ENCODE results near the gene MDM2. TPM values are rescaled to one million over a fixed set of nuclear protein-coding genes. Genes with fewer than 3 reads are reported as not detected.

MDM2 gene
- total RNA-seq, 1 experiment from 2014 or later = 159 TPM

DNA sequence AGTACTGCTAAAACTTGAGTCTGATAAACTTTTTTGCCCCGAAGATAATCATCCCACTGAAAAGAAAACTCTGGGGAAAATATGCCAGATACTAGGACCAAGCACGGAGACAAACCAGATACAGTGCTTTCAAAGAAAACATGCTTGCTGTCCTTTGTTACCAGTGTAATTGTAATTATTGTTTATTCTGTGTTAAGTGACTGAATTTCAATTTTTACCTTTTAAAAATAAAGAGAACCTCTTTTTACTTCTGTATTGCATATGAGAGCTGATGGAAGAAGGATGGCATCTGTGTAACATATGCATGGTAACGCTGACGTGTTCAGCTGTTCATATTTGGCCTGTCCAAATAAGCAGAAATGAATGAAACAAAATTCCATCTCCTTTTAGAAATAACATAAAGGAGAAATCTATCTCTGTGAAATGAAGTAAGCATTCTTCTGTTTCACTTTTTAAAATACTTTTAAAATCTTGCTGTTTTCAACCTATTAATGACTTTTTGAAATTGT lies 39.5 kb upstream of the MDM2 start:
- Histone ChIP-seq H3K23ac (ENCODE audit: insufficient read length, low read depth, low read length) (no peak overlapping the region), H4K5ac (ENCODE audit: insufficient read length, low read depth, low read length) (no peak overlapping the region), H2AK5ac (ENCODE audit: insufficient read length, low read length) (no peak overlapping the region), H2BK20ac (ENCODE audit: low read depth, low read length, poor library complexity, severe bottlenecking) (no peak overlapping the region), H3K18ac (ENCODE audit: insufficient read length, low read depth, low read length) (no peak overlapping the region), H2BK12ac (ENCODE audit: insufficient read length, low read depth, low read length) (no peak overlapping the region), H2BK5ac (ENCODE audit: insufficient read length, low read length) (no peak overlapping the region), H2BK15ac (ENCODE audit: low read depth, low read length) (no peak overlapping the region), H3T11ph (ENCODE audit: low read length) (no peak overlapping the region), H4K20me1 (ENCODE audit: control insufficient read depth, insufficient read depth, insufficient read length) (no peaks in the 10 kb centered on the region), H3K56ac (ENCODE audit: insufficient read length, low read depth, low read length) (no peak overlapping the region), H3K79me2 (ENCODE audit: insufficient read depth, low read length) (no peaks in the 10 kb centered on the region), H3K4me2 (ENCODE audit: insufficient read depth, insufficient read length, low read length) (no peak overlapping the region), H3K27me3 (ENCODE audit: insufficient read depth, low read length) (no peaks in the 10 kb centered on the region), H3K14ac (ENCODE audit: insufficient read depth, low read length) (no peak overlapping the region), H4K8ac (replicated peaks; ENCODE audit: insufficient read length, low read depth, low read length) (no peak overlapping the region), H3K27ac (ENCODE audit: insufficient read length, low read depth, low read length) (no peak overlapping the region), H3K23me2 (ENCODE audit: insufficient read length, low read depth, low read length, poor library complexity, severe bottlenecking) (no peaks in the 10 kb centered on the region), H3K9ac (ENCODE audit: extremely low read depth, insufficient read length, low read length) (no peak overlapping the region), H3K4me1 (ENCODE audit: insufficient read depth, low read length) (no peaks in the 10 kb centered on the region), H2BK120ac (ENCODE audit: low read depth, low read length, poor library complexity, severe bottlenecking) (no peak overlapping the region), H3K9me3 (ENCODE audit: control insufficient read depth, low read depth, low read length) (no peaks in the 10 kb centered on the region), H4K91ac (ENCODE audit: insufficient read length, low read depth, low read length) (no peak overlapping the region), H3K79me1 (ENCODE audit: insufficient read depth, low read depth, low read length, poor library complexity, severe bottlenecking) (no peaks in the 10 kb centered on the region), H2AFZ (ENCODE audit: low read length) (no peak overlapping the region), H3K4ac (ENCODE audit: low read depth, low read length) (no peak overlapping the region)
- Mint-ChIP-seq H3K36me3 (ENCODE audit: insufficient read depth in 1 of 3, low read depth in 3 of 3) (peaks cover 1 to 21% (median 21%) of the 10 kb centered on the region in 3 experiments; a peak in 6 of 7 replicates), H3K27me3 (ENCODE audit: low read depth) (no peaks in the 10 kb centered on the region), H3K4me1 (no peaks in the 10 kb centered on the region), H3K4me3 (no peak overlapping the region), H3K9me3 (no peaks in the 10 kb centered on the region), H3K27ac (0 out of 7 replicates have a peak overlapping the region, but pooled peaks of 1 of the 3 experiments have one; percentile 32)
- no peak for DNase-seq
- TF ChIP-seq, protein P1, sequence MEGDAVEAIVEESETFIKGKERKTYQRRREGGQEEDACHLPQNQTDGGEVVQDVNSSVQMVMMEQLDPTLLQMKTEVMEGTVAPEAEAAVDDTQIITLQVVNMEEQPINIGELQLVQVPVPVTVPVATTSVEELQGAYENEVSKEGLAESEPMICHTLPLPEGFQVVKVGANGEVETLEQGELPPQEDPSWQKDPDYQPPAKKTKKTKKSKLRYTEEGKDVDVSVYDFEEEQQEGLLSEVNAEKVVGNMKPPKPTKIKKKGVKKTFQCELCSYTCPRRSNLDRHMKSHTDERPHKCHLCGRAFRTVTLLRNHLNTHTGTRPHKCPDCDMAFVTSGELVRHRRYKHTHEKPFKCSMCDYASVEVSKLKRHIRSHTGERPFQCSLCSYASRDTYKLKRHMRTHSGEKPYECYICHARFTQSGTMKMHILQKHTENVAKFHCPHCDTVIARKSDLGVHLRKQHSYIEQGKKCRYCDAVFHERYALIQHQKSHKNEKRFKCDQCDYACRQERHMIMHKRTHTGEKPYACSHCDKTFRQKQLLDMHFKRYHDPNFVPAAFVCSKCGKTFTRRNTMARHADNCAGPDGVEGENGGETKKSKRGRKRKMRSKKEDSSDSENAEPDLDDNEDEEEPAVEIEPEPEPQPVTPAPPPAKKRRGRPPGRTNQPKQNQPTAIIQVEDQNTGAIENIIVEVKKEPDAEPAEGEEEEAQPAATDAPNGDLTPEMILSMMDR (conservative IDR thresholded peaks at IDR 0.05) = no peak
- no CpG with 5 or more reads among the region's 4 CpGs for WGBS (ENCODE audit: extremely low coverage, insufficient read length, low lambda C conversion rate)
